Erythroblast (primary cell): Measurements from ENCODE around the gene NSUN7.

Source experiments
- GATA1 ChIP-seq: IDR thresholded peaks from 2 replicates; pipeline ENCODE4 v1.6.1; 2011; ENCODE audit warnings: low read depth, mild to moderate bottlenecking, control low read depth, low read length, moderate library complexity
- POLR2A ChIP-seq: IDR thresholded peaks from 2 replicates; pipeline ENCODE4 v1.6.1; 2011; ENCODE audit warnings: mild to moderate bottlenecking, low read length

GRCh38 chr4:40723728-40724127 is 26.0 kb upstream of the NSUN7 start:
- TF ChIP-seq POLR2A (no peak), GATA1 (no peak)
